ENCODE results near the gene OSBPL5.

Gene OSBPL5

GRCh38 chr11:3165152-3165705 lies at the start of gene OSBPL5:
Gene OSBPL5, minus strand, starts transcription at chr11:3165310. Its CDS starts 36,162 bp downstream, at chr11:3129148.
- DNase-seq = peak in 44 of 58 donors; percentile 23 to 75 (median 52)

GRCh38 chr11:3214420-3214699 lies 49.2 kb upstream of the OSBPL5 start:
- no peak for DNase-seq

- DNase-seq = no peak
Observed at GRCh38 chr11:3213659-3214419, 48.7 kb upstream of the OSBPL5 start.

- DNase-seq = no peak
Observed at GRCh38 chr11:3208272-3208671, 43.2 kb upstream of the OSBPL5 start.

GRCh38 chr11:3207526-3208189 lies 42.5 kb upstream of the OSBPL5 start:
- DNase-seq = no peak

GRCh38 chr11:3206922-3207204 lies 41.8 kb upstream of the OSBPL5 start:
- no peak for DNase-seq

- no peak for DNase-seq
Observed at GRCh38 chr11:3206156-3206921, 41.2 kb upstream of the OSBPL5 start.

GRCh38 chr11:3205261-3206155 lies 40.4 kb upstream of the OSBPL5 start:
- DNase-seq = no peak

- DNase-seq = no peak
Observed at GRCh38 chr11:3204141-3205015, 39.3 kb upstream of the OSBPL5 start.

GRCh38 chr11:3203221-3204043 lies 38.3 kb upstream of the OSBPL5 start:
- DNase-seq = peak in 1 of 58 donors; percentile 5

GRCh38 chr11:3202759-3203158 lies 37.6 kb upstream of the OSBPL5 start:
- no peak for DNase-seq

- no peak for DNase-seq
Observed at GRCh38 chr11:3202305-3202704, 37.2 kb upstream of the OSBPL5 start.

GRCh38 chr11:3201677-3202181 lies 36.6 kb upstream of the OSBPL5 start:
- no peak for DNase-seq

GRCh38 chr11:3201112-3201581 lies 36.0 kb upstream of the OSBPL5 start:
- DNase-seq = no peak

GRCh38 chr11:3200388-3201111 lies 35.4 kb upstream of the OSBPL5 start:
- DNase-seq = no peak

GRCh38 chr11:3199537-3200295 lies 34.6 kb upstream of the OSBPL5 start:
- DNase-seq = no peak

GRCh38 chr11:3198815-3199214 lies 33.7 kb upstream of the OSBPL5 start:
- no peak for DNase-seq
